Measurements from ENCODE around the gene KIF13A.

GRCh38 chr6:17870300-17871188 is 116.9 kb downstream of the KIF13A start:
- TF ChIP-seq, protein P1, sequence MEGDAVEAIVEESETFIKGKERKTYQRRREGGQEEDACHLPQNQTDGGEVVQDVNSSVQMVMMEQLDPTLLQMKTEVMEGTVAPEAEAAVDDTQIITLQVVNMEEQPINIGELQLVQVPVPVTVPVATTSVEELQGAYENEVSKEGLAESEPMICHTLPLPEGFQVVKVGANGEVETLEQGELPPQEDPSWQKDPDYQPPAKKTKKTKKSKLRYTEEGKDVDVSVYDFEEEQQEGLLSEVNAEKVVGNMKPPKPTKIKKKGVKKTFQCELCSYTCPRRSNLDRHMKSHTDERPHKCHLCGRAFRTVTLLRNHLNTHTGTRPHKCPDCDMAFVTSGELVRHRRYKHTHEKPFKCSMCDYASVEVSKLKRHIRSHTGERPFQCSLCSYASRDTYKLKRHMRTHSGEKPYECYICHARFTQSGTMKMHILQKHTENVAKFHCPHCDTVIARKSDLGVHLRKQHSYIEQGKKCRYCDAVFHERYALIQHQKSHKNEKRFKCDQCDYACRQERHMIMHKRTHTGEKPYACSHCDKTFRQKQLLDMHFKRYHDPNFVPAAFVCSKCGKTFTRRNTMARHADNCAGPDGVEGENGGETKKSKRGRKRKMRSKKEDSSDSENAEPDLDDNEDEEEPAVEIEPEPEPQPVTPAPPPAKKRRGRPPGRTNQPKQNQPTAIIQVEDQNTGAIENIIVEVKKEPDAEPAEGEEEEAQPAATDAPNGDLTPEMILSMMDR (conservative IDR thresholded peaks at IDR 0.05; ENCODE audit: low read depth in 2 of 2), result no peak
- TF ChIP-seq EZH2phosphoT487 (IDR thresholded peaks at IDR 0.05; ENCODE audit: unreplicated experiment) (no peak), JUNB (IDR thresholded peaks at IDR 0.05; ENCODE audit: unreplicated experiment) (no peak)

All from GM23338 (cell line).